ENCODE measurements around the gene WDR48. TPM values are rescaled to one million over a fixed set of nuclear protein-coding genes. Genes with fewer than 3 reads are reported as not detected.
"Not testable (repeated sequence)": the region's sequence is repeated elsewhere in the genome, so short reads cannot be mapped to it uniquely, and the experiment has no call there.

Gene WDR48
- 20.0 and 21.2 TPM in 2 replicates for total RNA-seq (2014; rRNA removed; shearing (Covaris generic))

- DNase-seq (ENCODE audit: low spot score) = peak; percentile 85
These were observed at the start of gene WDR48, which contains the start of gene SCN11A for GRCh38 chr3:39051649-39052561. WDR48 (plus strand) TSS chr3:39052016; CDS start chr3:39052026, 10 bp downstream. SCN11A (minus strand) TSS chr3:39051944; CDS start chr3:38950362, 101,582 bp downstream.

GRCh38 chr3:39005295-39005694 lies 46.5 kb upstream of the WDR48 start:
- no peak for DNase-seq (ENCODE audit: low spot score)

GRCh38 chr3:39011191-39011736 lies 40.6 kb upstream of the WDR48 start:
- DNase-seq (ENCODE audit: low spot score) = no peak

DNA sequence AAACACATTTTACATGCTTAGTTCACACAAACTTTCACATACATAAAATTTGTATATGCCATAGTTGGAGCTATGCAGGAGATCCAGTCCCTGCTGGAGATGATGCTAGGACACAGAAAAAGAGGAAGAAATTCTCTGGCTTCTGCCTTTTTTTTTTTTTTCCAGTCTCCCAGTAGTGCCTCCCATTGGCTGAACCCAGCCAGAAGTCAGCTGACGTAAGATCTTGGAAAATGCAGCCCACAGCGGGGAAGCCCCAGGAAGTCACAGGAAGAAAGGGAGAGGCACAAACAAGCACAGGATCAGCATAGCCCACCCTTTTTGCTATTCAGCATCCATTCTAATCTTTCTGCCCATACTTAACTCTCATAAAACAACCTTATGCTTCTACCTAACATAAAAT lies 38.5 kb upstream of the WDR48 start:
- DNase-seq (ENCODE audit: low spot score) = peak; percentile 36

DNA sequence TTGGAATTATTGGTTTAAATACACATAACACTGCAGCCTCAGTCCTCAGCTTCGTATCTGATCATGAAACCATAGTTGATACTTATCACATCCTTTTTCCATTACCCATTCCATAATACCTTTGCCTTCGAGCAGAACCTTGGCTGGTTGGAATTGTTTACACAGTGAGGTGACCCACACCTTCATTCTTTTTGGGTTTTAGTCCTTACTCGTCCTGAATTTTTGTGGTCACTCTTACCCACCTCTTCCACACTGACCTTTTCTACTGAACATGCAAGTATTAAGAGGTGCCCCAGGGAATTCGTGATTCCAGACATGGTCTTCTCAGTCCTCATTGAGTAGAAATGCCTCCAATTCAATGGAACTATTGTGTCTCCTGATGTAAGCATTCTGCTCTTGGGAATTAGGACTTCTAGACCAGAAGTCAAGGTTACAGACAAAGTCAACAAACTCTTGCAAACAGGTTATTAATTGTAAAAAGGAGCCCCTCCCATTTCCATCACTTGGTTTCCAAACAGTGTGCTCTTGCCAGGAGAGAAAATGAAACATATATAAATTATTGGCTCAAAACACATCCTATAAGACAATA lies 37.8 kb upstream of the WDR48 start:
- DNase-seq (ENCODE audit: low spot score) = no peak

DNA sequence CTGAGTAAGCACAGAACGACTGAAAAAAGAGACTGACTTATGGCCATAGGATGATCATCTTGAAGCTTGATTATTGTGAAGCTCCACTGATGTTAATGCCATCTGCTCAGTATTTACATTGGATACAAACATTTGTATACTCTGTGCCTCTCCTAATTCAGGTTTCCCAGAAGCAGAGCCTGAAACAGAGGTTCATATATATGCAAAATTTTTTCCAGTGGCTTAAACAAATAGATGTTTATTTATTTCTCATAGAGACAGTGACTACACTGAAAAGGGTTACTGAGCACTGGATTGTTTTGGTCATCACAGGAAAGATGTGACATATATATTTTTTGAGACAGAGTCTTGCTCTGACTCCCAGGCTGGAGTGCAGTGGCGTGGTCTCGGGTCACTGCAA lies 36.4 kb upstream of the WDR48 start:
- DNase-seq (ENCODE audit: low spot score) = no peak

GRCh38 chr3:39019299-39019698 lies 32.5 kb upstream of the WDR48 start:
- no peak for DNase-seq (ENCODE audit: low spot score)

- DNase-seq (ENCODE audit: low spot score) = no peak
These were observed 30.8 kb upstream of the WDR48 start for GRCh38 chr3:39021029-39021428.

DNA sequence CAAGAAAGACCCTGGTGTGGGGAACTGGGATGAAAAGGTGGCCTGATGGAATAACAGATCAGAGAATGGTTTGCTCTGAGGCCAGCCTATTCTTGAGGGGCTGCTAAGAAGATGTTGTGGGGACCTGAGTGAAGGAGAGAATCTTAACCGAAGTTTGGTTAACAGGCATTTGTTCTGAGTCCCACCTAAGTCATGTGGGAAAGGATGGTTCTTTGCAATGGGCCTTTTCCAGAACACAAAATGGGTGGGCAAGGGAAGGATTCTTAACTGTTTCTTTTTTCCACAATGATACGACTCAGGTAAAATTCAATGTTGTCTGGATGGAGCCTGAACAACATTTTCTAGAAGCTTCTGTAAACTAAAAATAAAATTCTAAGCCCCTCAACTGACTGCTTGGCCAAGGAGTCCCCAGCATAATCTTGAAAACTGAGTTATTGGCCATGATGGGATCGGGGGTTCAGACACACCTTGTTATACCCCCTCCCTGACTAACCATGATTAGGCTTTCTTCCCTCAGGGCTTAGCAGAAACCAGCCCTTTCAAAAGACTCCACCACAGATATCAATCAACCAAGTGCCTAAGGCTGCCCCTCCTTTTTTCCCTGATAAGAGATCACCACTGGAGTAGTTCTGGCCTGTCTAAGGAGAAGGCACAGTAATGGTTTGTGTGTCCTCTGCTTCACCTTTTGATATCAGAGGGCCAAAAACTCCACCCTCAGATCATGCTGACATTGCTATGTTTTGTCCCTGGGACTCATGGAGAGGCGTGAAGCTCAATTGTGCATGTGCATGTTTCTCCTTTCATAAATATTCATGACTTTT lies 30.1 kb upstream of the WDR48 start:
- DNase-seq (ENCODE audit: low spot score) = no peak

DNA sequence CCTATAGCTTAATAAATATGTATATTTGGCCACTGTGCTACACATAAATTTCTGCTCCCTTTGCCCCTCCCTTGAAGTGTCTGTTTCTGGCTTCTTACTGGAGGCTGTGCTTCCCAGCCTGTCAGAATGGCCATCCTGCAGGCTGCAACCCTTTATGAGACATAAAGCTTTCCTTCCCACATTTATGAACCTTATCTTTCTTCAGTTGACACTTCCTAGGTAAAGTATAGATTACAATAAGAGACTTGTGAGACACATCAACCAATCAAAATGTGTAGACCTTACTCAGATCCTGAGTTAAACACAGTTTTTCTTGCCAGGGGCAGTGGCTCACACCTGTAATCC lies 29.6 kb upstream of the WDR48 start:
- DNase-seq (ENCODE audit: low spot score) = no peak

GRCh38 chr3:39024497-39024896 lies 27.3 kb upstream of the WDR48 start:
- no peak for DNase-seq (ENCODE audit: low spot score)

DNA sequence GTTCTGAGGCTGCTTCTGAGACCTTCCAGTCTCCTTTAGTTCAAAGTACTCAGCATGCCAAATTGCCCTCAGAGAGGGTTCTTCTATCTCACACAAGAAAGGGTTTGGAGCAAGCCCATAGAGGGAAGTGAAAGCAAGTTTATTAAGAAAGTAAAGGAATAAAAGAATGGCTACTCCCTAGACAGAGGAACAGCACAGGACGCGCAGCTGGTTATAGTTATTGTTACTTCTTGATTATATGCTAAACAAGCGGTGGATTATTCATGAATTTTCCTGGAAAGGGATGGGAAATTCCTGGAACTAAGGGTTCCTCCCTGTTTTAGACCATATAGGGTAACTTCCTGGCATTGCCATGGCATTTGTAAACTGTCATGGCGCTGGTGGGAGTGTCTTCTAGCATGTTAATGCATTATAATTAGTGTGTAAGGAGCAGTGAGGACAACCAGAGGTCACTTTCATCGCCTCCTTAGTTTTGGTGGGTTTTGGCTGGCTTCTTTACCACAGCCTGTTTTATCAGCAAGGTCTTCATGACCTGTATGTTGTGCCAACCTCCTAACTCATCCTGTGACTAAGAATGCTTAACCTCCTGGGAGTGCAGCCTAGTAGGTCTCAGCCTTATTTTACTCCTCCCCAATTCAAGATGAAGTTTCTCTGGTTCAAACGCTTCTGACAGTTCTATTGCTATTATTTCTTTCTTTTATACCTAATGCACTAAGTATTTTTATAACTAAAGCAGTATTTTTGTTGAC lies 26.4 kb upstream of the WDR48 start:
- DNase-seq (ENCODE audit: low spot score) = no peak

GRCh38 chr3:39028546-39028945 lies 23.3 kb upstream of the WDR48 start:
- DNase-seq (ENCODE audit: low spot score) = no peak

GRCh38 chr3:39029556-39029955 lies 22.3 kb upstream of the WDR48 start:
- no peak for DNase-seq (ENCODE audit: low spot score)

DNA sequence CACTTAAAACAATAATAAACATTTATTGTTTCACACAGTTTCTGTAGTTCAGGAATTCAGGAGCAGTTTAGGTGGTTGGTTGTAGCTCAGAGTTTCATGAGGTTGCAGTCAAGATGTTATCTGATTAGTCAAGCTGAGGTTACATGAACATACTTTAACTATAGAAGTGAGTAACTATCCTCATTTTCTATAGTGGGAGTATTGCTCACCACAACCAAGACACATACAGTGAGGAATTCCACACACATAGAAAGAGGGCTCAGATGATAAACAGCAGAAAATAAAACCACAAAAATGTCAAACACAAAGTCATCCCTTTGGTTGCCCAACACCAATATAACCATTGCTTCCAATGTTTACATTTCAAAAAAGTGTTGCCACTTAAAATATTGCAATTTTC lies 13.7 kb upstream of the WDR48 start:
- DNase-seq (ENCODE audit: low spot score) = peak; percentile 53

DNA sequence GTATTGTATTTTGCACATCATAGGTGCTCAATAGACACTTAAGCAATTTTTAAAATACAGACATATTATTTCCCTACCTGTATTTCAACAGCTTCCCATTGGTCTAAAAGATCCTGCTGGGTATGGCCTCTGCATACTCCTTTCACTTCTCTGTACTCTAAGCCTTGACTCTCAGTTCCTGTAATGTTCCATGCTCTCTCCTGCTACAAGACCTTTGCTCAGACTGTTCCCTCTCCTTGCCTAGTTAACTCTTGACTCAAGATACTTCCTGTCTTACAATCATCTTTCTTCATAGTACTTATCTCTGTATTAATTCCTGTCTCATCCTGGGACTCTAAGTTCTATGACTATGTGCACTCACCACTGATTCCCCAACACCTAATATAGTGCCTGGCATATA lies 1.8 kb upstream of the WDR48 start:
- DNase-seq (ENCODE audit: low spot score) = no peak

GRCh38 chr3:39052583-39052982 lies 767 bp downstream of the WDR48 start:
- peak; percentile 5 for DNase-seq (ENCODE audit: low spot score)

- no peak for DNase-seq (ENCODE audit: low spot score)
These were observed 1.9 kb downstream of the WDR48 start for GRCh38 chr3:39053696-39054095.

DNA sequence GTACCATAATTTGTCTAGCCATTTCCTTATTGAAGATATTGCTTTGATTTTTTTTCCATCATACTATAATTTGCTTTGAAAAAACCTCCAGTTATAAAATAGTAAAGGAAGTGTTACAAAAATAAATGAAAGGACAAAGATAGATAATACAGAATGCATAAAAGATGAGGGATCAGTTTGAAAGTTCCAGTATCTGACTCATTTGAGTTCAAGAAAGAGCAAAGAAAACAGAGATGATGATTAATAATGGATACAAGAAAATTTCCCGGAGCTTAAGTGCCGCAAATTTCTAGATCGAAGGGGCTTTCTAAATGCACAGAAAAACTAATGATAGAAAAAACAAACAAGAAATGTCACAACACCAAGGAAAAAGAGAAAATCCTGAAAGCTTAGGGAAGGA lies 4.3 kb downstream of the WDR48 start:
- no peak for DNase-seq (ENCODE audit: low spot score)

DNA sequence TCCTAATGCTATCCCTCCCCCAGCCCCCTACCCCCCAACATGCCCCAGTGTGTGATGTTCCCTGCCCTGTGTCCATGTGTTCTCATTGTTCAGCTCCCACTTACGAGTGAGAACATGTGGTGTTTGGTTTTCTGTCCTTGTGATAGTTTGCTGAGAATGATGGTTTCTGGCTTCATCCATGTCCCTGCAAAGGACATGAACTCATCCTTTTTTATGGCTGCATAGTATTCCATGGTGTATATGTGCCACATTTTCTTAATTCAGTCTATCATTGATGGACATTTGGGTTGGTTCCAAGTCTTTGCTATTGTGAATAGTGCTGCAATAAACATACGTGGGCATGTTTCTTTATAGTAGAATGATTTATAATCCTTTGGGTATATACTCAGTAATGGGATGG lies 9.4 kb downstream of the WDR48 start:
- not testable (repeated sequence) for DNase-seq (ENCODE audit: low spot score)

DNA sequence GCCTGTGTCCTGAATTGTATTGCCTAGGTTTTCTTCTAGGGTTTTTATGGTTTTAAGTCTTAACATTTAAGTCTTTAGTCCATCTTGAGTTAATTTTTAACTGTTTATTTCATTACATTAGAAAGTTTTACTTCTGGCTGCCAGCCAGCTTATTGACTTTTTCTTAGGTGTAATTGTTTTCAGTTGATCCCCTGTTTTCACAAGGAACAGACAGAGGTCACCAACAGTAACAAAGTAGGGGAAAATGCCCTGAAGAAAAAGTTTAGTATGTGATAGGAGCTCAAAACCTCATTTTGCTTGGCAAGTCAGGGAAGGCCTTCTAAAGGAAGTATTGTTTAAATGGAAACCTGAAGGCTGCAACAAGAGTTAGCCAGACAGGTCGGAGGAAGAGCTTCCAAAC lies 10.4 kb downstream of the WDR48 start:
- DNase-seq (ENCODE audit: low spot score) = no peak

Measured in A172 (cell line).